ENCODE results near the gene DCST2. TPM values are rescaled to one million over a fixed set of nuclear protein-coding genes. Genes with fewer than 3 reads are reported as not detected.
A peak's percentile ranks its signal among the peaks of the same experiment; 100 is the strongest.

DCST2 gene
- total and polyA plus RNA-seq, 7 donors: 0.04 to 0.56 (median 0.19) TPM; not detected in 2

DNA sequence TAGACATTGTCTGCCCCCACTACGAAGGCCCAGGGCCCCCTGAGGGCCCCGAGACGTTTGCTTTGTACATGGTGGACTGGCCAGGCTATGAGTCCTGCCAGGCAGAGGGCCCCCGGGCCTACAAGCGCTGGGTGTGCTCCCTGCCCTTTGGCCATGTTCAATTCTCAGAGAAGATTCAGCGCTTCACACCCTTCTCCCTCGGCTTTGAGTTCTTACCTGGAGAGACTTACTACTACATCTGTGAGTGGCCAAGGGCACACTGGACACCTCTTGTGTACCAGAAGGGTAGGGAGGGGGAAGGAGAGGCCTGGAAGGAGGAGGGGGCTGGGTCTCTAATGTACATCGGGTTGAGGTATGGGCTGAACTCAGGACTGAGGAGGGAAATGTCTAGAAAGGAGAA is 33.2 kb upstream of the DCST2 start:
- TF ChIP-seq, protein P1, sequence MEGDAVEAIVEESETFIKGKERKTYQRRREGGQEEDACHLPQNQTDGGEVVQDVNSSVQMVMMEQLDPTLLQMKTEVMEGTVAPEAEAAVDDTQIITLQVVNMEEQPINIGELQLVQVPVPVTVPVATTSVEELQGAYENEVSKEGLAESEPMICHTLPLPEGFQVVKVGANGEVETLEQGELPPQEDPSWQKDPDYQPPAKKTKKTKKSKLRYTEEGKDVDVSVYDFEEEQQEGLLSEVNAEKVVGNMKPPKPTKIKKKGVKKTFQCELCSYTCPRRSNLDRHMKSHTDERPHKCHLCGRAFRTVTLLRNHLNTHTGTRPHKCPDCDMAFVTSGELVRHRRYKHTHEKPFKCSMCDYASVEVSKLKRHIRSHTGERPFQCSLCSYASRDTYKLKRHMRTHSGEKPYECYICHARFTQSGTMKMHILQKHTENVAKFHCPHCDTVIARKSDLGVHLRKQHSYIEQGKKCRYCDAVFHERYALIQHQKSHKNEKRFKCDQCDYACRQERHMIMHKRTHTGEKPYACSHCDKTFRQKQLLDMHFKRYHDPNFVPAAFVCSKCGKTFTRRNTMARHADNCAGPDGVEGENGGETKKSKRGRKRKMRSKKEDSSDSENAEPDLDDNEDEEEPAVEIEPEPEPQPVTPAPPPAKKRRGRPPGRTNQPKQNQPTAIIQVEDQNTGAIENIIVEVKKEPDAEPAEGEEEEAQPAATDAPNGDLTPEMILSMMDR (IDR thresholded peaks at IDR 0.05): no peak
- Histone ChIP-seq H3K27ac (no peak overlapping the region), H3K27me3 (ENCODE audit: insufficient read depth in 3 of 3, low read length in 2 of 3) (no peaks in the 10 kb centered on the region), H3K9me3 (no peaks in the 10 kb centered on the region), H3K36me3 (ENCODE audit: insufficient read depth in 1 of 2, low read depth in 1 of 2) (no peaks in the 10 kb centered on the region), H3K4me1 (peaks cover 28% of the 10 kb centered on the region), H3K4me3 (no peak overlapping the region)
- DNase-seq: no peak
- no peak for ATAC-seq
- intact Hi-C loops (cut with DNase I): loop anchor here in 1 of 2 donors (10.0 kb wide), 1 partner anchor 402 kb away; no protein-coding TSS in a partner anchor
- WGBS, 3 donors: 88 to 90% (median 89%) methylated on average over 8 of the region's 8 CpGs

DNA sequence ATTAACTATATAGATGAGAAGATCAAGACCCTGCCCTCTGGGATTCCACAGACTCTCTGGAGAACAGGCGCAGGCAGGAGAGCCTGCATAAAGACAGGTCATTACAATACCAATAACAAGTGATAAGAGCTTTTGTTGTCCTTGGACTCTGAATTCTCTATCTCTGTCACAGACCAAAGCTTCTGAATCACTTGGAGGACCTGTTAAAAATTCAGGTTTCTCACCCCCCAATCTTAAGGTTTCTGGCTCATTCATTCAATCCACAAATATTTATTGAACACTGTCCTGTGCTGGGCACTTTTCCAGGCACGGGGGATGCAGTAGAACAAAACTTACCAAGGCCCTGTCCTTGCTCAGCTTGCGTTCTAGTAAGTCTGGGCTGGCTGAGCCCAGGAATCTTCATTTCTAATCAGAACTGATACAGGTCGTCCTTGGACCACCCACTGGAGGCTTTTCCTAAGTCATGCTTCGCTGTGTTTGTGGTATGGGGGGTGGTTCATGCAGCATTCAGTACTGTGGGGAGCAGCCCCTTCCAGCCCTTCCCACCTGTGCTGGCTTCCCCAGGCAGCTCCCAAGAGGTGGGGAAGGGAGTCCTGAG is 31.4 kb upstream of the DCST2 start:
- Histone ChIP-seq H3K4me3 (no peak overlapping the region), H3K27me3 (ENCODE audit: insufficient read depth in 3 of 3, low read length in 2 of 3) (no peaks in the 10 kb centered on the region), H3K27ac (no peak overlapping the region), H3K9me3 (no peaks in the 10 kb centered on the region), H3K36me3 (ENCODE audit: insufficient read depth in 1 of 2, low read depth in 1 of 2) (peaks cover 0 to 13% of the 10 kb centered on the region in 2 donors), H3K4me1 (peaks cover 19% of the 10 kb centered on the region)
- intact Hi-C loops (cut with DNase I): loop anchor here in 1 of 2 donors (5.0 to 10.0 kb wide), 2 partner anchors 113 to 400 kb away; no protein-coding TSS in a partner anchor
- DNase-seq: no peak
- ATAC-seq: no peak
- TF ChIP-seq, protein P1 (IDR thresholded peaks at IDR 0.05): no peak
- WGBS, 3 donors: 76 to 81% (median 76%) methylated on average over 5 of the region's 5 CpGs

DNA sequence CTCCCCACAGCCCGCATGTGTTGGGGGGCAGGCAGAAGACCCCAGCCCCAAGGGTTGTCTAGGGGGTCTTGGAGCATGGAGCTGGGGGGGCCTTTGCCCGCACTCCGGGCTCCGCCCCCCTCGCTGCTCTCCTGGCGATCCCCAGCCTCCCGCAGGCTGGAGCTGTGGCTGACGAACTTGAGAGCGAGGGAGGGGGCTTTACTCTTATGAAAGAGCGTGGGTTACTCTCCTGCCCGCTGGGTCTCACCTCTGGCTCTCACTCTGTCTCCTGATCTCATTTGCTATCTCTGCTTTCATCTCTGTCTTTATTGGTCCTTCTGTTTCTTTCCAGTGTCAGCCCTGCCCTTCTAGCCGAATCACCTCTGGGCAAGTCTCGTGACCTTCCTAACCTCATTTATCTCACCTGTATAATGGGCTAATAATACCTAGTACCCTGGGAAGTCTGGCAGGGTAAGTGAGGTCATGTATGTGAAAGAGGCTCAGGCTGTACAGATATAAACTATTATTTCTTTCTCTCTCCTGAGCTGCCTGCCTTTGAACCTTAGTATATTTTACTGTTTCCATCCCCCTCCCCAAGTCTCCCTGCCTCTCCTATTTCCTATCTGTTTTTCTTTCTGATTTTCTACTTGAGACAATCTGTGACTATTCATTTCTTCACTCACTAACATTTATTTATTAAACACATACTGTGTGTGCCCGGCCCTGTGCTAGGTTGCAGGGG is 30.7 kb upstream of the DCST2 start:
- intact Hi-C loops (cut with DNase I): loop anchor here in 1 of 2 donors (5.0 to 10.0 kb wide), 2 partner anchors 112 to 399 kb away; no protein-coding TSS in a partner anchor
- TF ChIP-seq, protein P1 (IDR thresholded peaks at IDR 0.05): no peak
- H3K4me3 ChIP-seq: peak overlapping the region; percentile 97
- H3K36me3 ChIP-seq (ENCODE audit: insufficient read depth in 1 of 2, low read depth in 1 of 2): peaks cover 0 to 18% of the 10 kb centered on the region in 2 donors
- peak; percentile 2 to 13 (median 4) for ATAC-seq
- peak overlapping the region; percentile 65 for H3K27ac ChIP-seq
- H3K27me3 ChIP-seq (ENCODE audit: insufficient read depth in 3 of 3, low read length in 2 of 3): no peaks in the 10 kb centered on the region
- peaks cover 19% of the 10 kb centered on the region for H3K4me1 ChIP-seq
- no peaks in the 10 kb centered on the region for H3K9me3 ChIP-seq
- 14 to 15% (median 14%) methylated on average over 14 of the region's 14 CpGs for WGBS, 3 donors
- no peak for DNase-seq

DNA sequence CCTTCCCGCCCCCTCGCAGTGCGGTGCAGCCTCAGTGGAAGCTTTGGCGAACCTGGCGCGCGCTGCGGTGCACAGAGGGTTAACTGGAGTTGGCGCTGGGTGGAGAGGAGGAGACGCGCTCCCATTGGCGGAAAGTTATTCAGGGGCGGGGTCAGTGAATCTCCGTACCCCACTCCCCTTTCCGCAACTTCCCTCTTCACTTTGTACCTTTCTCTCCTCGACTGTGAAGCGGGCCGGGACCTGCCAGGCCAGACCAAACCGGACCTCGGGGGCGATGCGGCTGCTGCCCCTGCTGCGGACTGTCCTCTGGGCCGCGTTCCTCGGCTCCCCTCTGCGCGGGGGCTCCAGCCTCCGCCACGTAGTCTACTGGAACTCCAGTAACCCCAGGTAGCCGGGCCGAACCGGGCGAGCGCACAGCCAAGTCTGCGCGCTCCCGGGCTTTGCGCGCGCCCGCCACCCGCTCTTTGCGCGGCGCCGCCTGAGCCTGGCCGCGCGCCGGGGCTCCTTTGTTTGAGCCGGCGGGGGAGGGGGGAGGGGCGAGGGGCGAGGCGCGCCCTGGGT is 30.0 kb upstream of the DCST2 start, which contains the start of gene EFNA4:
TSS of gene EFNA4 (plus strand) at position 191 of the 561 bp plus-strand sequence. CDS start at position 275, 84 bp downstream.
- intact Hi-C loops (cut with DNase I): loop anchor here in 1 of 2 donors (5.0 to 10.0 kb wide), 2 partner anchors 111 to 399 kb away; no protein-coding TSS in a partner anchor
- peak; percentile 79 to 92 (median 85) for ATAC-seq
- WGBS, 3 donors: 0% methylated on average over 27 to 56 of the region's 57 CpGs

More for the DNA sequence above, 30.0 kb upstream of the DCST2 start, which contains the start of gene EFNA4:
- Histone ChIP-seq H3K36me3 (ENCODE audit: insufficient read depth in 1 of 2, low read depth in 1 of 2) (peaks cover 0 to 24% of the 10 kb centered on the region in 2 donors), H3K27me3 (ENCODE audit: insufficient read depth in 3 of 3, low read length in 2 of 3) (no peaks in the 10 kb centered on the region), H3K9me3 (no peaks in the 10 kb centered on the region), H3K4me1 (peaks cover 19% of the 10 kb centered on the region), H3K27ac (peak within 1 kb of the TSS; percentile 65), H3K4me3 (peak within 1 kb of the TSS; percentile 97)
- TF ChIP-seq, protein P1 (IDR thresholded peaks at IDR 0.05): no peak
- DNase-seq: peak; percentile 81 to 86

Measured in psoas muscle (tissue), 8 donors.